Hepatocyte (in vitro differentiated cells): ENCODE measurements around the gene HMCN1. TPM values are rescaled to one million over a fixed set of nuclear protein-coding genes. Genes with fewer than 3 reads are reported as not detected.
A peak's percentile ranks its signal among the peaks of the same experiment; 100 is the strongest.
"Not testable (repeated sequence)": the region's sequence is repeated elsewhere in the genome, so short reads cannot be mapped to it uniquely, and the experiment has no call there.

Experiments
- DNase-seq: peaks from one replicate; pipeline ENCODE4 v3.0.0-alpha.2; 2016; ENCODE audit warnings: low spot score
- H2AFZ ChIP-seq: fragments of 200-600 bp; sonication (generic); 2 replicates; pipeline ENCODE4 v1.6.0; 2016; ENCODE audit warnings: antibody characterized with exemption, mild to moderate bottlenecking
- H3K27ac ChIP-seq: fragments of 200-600 bp; sonication (generic); 2 replicates; pipeline ENCODE4 v1.5.1; 2016; ENCODE audit warnings: mild to moderate bottlenecking
- H3K27me3 ChIP-seq: fragments of 200-600 bp; sonication (generic); 2 replicates; pipeline ENCODE4 v1.6.1; 2016
- H3K36me3 ChIP-seq: fragments of 200-600 bp; sonication (generic); replicated peaks from 2 replicates; pipeline ENCODE4 v1.5.1; 2016; ENCODE audit warnings: low read depth; ENCODE audit not compliant: insufficient read depth
- H3K4me1 ChIP-seq: fragments of 200-600 bp; sonication (generic); 2 replicates; pipeline ENCODE4 v1.5.1; 2016; ENCODE audit warnings: mild to moderate bottlenecking, moderate library complexity; ENCODE audit not compliant: insufficient read depth
- H3K4me2 ChIP-seq: fragments of 200-600 bp; sonication (generic); 2 replicates; pipeline ENCODE4 v1.6.0; 2016
- H3K4me3 ChIP-seq: fragments of 200-600 bp; sonication (generic); 2 replicates; pipeline ENCODE4 v1.5.1; 2016; ENCODE audit warnings: mild to moderate bottlenecking
- H3K79me2 ChIP-seq: fragments of 200-600 bp; sonication (generic); 2 replicates; pipeline ENCODE4 v1.6.0; 2017; ENCODE audit warnings: mild to moderate bottlenecking
- H3K9me2 ChIP-seq: fragments of 200-600 bp; sonication (generic); replicated peaks from 2 replicates; pipeline ENCODE4 v1.6.0; 2017; ENCODE audit warnings: mild to moderate bottlenecking; ENCODE audit not compliant: insufficient read depth
- H3K9me3 ChIP-seq: fragments of 200-600 bp; sonication (generic); 2 replicates; pipeline ENCODE4 v1.5.1; 2016; ENCODE audit warnings: low read depth, mild to moderate bottlenecking
- H4K20me1 ChIP-seq: fragments of 200-600 bp; sonication (generic); 2 replicates; pipeline ENCODE4 v1.6.0; 2016; ENCODE audit warnings: mild to moderate bottlenecking; ENCODE audit not compliant: insufficient read depth, poor library complexity, severe bottlenecking
- CTCF ChIP-seq: fragments of 200-600 bp; sonication (generic); IDR thresholded peaks from 2 replicates; pipeline ENCODE4 v1.5.1; 2016; ENCODE audit warnings: antibody characterized with exemption, mild to moderate bottlenecking; ENCODE audit not compliant: poor library complexity
- EZH2 ChIP-seq: fragments of 200-600 bp; sonication (generic); IDR thresholded peaks from 2 replicates; pipeline ENCODE4 v1.6.1; 2016; ENCODE audit warnings: antibody characterized with exemption, mild to moderate bottlenecking, borderline replicate concordance
- EZH2phosphoT487 ChIP-seq: fragments of 200-600 bp; sonication (generic); IDR thresholded peaks from one replicate; pipeline ENCODE4 v1.6.1; 2018; ENCODE audit warnings: antibody characterized with exemption, mild to moderate bottlenecking, low read depth, moderate library complexity; ENCODE audit not compliant: unreplicated experiment, severe bottlenecking
- WGBS: methylation state at CpG from one replicate; pipeline ENCODE4 v1.1.6; 2016; ENCODE audit warnings: low lambda C conversion rate; ENCODE audit errors: missing lambda C conversion rate; 5-methylcytosine and 5-hydroxymethylcytosine counted together
- polyA plus RNA-seq: library from polyadenylated mRNA; unstranded; fragments of >200 nt; fragmentation: Nextera tagmentation; extraction: Ambion mirVana; gene quantifications from 2 replicates; pipeline ENCODE4 v1.2.1, GENCODE V29; 2016
- total RNA-seq: library from RNA; depleted of rRNA; stranded (reverse); fragments of >200 nt; gene quantifications from 2 replicates; pipeline ENCODE4 v1.2.3, GENCODE V29; 2014

HMCN1 gene
- total and polyA plus RNA-seq, 2 experiments from 2014 or later = 2.3 to 13.4 TPM

- peak overlapping the region; percentile 9 for H3K4me2 ChIP-seq
- H3K9me3 ChIP-seq = no peaks in the 10 kb centered on the region
- H3K4me1 ChIP-seq = peaks cover 7% of the 10 kb centered on the region
- no peak overlapping the region for H3K4me3 ChIP-seq
- TF ChIP-seq EZH2 (no peak), EZH2phosphoT487 (no peak), CTCF (no peak)
- H3K27ac ChIP-seq = peak overlapping the region; percentile 53
- H2AFZ ChIP-seq = no peak overlapping the region
- H3K27me3 ChIP-seq = no peaks in the 10 kb centered on the region
- H3K79me2 ChIP-seq = no peaks in the 10 kb centered on the region
- no peaks in the 10 kb centered on the region for H3K9me2 ChIP-seq
- no peaks in the 10 kb centered on the region for H3K36me3 ChIP-seq
- peak; percentile 21 for DNase-seq
- H4K20me1 ChIP-seq = no peaks in the 10 kb centered on the region
- 77% methylated on average over 2 of the region's 2 CpGs for WGBS
These were observed 55.5 kb downstream of the HMCN1 start for GRCh38 chr1:185789501-185790193.

GRCh38 chr1:185790194-185790735 is 56.1 kb downstream of the HMCN1 start:
- Histone ChIP-seq H3K9me2 (no peaks in the 10 kb centered on the region), H3K79me2 (no peaks in the 10 kb centered on the region), H3K27ac (peak overlapping the region; percentile 53), H3K9me3 (no peaks in the 10 kb centered on the region), H3K27me3 (no peaks in the 10 kb centered on the region), H3K36me3 (no peaks in the 10 kb centered on the region), H3K4me2 (peak overlapping the region; percentile 9), H3K4me1 (peaks cover 7% of the 10 kb centered on the region), H4K20me1 (no peaks in the 10 kb centered on the region), H3K4me3 (no peak overlapping the region), H2AFZ (no peak overlapping the region)
- DNase-seq = no peak
- WGBS = 57% methylated on average over 2 of the region's 2 CpGs
- TF ChIP-seq CTCF (no peak), EZH2 (no peak), EZH2phosphoT487 (no peak)

GRCh38 chr1:185792040-185792439 is 57.8 kb downstream of the HMCN1 start:
- Histone ChIP-seq H3K4me1 (peaks cover 7% of the 10 kb centered on the region), H3K9me2 (no peaks in the 10 kb centered on the region), H3K9me3 (no peaks in the 10 kb centered on the region), H3K27ac (no peak overlapping the region), H3K27me3 (no peaks in the 10 kb centered on the region), H2AFZ (no peak overlapping the region), H4K20me1 (no peaks in the 10 kb centered on the region), H3K79me2 (no peaks in the 10 kb centered on the region), H3K4me3 (no peak overlapping the region), H3K4me2 (no peak overlapping the region), H3K36me3 (no peaks in the 10 kb centered on the region)
- DNase-seq = no peak
- no peak for TF ChIP-seq EZH2phosphoT487
- TF ChIP-seq EZH2 = no peak
- TF ChIP-seq CTCF = no peak
- 91% methylated on average over 1 of the region's 1 CpG for WGBS

GRCh38 chr1:185794495-185794894 is 60.3 kb downstream of the HMCN1 start:
- not testable (repeated sequence) for H2AFZ ChIP-seq, H3K4me1 ChIP-seq, H3K9me3 ChIP-seq, H3K79me2 ChIP-seq, H3K4me2 ChIP-seq, H3K36me3 ChIP-seq, H3K9me2 ChIP-seq, H3K4me3 ChIP-seq, H3K27me3 ChIP-seq, H3K27ac ChIP-seq, H4K20me1 ChIP-seq, DNase-seq
- 85% methylated on average over 2 of the region's 2 CpGs for WGBS
